OCI-M1 (cell line): ENCODE data around the gene WDR1.

Experiments used
- DNase-seq: peaks from one replicate; lab custom pipeline; 2025; lab: John Stamatoyannopoulos, UW

Gene WDR1

DNA sequence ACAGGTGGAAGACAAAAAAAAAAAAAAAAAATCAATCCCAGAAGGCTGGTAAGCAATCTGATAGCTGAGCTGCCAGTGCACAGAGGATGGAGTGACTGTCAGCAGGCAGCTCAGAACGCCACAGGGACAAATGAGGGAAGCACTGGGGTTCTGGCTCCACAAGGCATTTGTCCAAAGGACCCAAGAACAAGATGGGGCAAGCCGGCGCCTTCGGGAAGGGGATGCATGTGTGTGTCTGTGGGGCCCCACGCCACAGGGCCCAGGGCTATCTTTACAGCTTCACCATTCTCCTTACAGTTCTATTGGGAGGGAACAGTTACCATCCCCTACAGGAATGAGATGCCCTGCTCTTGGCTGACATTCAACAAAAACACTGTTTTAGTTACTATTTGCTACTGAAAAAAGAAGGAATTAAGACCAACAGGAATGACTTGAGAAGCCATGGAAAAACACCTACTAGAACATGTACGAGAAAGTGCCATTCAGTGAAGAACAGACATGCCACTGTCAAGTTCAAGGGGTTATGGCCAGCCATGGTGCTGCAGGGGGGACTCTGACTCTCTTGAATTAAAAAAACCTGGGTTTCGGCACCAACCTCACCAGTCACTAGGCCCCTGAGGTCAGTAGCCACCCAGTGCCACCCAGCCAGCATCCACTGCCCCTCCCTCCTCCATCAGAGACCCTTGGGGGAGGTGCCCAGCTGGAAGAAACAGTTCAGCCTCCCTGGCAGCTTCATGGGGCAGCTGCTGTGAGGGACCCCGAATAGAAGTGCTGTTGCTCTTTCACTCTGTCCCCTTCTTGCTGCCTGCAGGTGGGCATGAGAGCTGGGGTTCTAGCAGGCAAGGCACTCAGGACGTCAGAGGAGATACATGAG lies 18.5 kb downstream of the WDR1 start:
- no peak for DNase-seq

DNA sequence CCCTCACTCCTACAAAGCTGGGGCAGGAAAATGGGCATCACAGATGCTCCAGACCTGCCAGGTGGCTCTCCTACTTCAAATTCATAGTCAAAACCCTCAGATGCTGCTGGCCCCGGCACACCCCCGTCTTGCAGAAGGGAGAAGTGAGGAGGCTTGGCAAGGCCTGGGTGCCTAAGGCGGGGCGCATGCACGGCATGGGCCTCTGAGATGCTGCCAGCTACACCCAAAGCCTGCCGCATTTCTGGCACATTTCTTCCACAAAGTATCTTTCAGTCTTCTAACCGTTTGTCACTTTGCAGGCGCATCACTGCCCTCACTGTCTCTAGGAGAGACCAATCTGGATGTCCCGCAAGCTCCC lies 19.6 kb downstream of the WDR1 start:
- no peak for DNase-seq

- DNase-seq: peak; percentile 45
These were observed 20.2 kb downstream of the WDR1 start for GRCh38 chr4:10096201-10096977.

GRCh38 chr4:10095296-10095991 lies 21.2 kb downstream of the WDR1 start:
- no peak for DNase-seq

- DNase-seq: no peak
These were observed 21.8 kb downstream of the WDR1 start for GRCh38 chr4:10094841-10095240.

DNA sequence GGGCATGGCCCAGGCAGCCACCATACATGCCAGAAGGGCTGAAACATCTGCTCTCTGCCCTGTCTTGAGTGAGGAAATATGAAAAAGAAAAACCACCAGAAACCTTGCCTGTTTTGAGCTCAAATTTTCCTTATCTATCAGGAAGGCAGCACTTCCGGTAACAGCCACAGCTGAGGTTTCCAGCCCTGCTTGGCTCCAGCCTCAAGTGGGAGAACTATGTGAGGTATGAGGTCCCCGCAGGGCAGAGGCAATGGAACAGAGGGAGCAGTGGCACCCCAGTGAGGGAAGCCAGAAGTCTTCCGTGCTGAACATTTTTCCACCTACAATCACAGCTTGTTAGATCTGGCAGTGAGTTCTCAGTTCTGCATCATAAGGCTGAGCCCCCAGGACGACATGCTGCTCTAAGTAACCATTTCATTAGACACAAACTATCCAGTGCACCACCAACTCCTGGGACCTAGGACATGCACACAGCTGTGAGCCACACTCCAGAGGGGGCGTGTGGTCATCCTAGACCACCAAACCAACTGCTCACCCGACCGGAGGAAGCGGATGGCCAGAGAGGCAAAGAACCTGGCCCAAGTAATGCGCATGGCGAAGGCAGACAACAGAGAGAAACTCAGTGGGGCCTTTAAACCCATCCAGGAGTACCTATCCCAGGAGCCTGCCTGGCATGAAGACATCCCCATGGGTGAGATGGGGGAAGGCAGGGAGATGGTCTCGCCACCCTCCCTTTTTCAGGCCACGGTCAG lies 22.6 kb downstream of the WDR1 start:
- peak; percentile 9 for DNase-seq

- no peak for DNase-seq
These were observed 23.4 kb downstream of the WDR1 start for GRCh38 chr4:10093271-10093621.

DNA sequence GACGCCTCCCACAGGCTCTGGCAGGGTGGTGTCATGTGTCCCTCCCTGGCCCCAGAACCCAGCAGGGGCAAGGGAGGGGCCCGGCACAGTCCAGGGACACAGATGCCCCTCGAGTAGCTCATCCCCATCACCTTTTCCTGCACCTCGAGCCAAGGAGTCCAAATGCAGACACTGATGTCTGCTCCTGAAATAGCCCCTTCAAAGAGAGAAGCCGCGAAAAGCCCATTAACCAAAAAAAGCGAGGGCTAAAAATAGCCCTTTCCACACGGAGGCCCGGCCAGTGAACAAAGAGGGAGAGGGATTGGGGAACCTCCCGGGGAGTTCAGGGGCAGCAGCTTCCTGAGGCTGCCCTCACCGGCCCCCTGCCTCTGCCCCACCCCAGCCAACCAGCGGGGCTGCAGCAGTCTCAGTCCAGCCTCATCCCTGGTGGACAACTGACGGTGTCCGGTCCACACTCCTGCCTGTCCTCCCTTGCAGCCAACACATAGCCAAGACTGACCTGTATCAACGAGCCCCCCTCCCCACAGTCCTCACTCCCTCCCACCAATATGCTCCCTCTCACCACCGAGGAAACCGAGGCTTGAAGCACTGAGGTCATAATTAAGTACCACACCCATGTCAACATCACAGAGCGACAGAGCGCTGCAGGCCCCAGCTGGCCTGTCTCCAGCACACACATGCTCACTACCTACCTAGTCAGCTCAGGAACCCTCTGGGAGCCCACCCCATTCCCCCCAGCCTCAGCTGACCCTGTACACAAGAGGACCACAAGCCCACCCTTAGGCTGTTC lies 23.9 kb downstream of the WDR1 start:
- DNase-seq: no peak

GRCh38 chr4:10091531-10092181 lies 24.9 kb downstream of the WDR1 start:
- DNase-seq: no peak

DNA sequence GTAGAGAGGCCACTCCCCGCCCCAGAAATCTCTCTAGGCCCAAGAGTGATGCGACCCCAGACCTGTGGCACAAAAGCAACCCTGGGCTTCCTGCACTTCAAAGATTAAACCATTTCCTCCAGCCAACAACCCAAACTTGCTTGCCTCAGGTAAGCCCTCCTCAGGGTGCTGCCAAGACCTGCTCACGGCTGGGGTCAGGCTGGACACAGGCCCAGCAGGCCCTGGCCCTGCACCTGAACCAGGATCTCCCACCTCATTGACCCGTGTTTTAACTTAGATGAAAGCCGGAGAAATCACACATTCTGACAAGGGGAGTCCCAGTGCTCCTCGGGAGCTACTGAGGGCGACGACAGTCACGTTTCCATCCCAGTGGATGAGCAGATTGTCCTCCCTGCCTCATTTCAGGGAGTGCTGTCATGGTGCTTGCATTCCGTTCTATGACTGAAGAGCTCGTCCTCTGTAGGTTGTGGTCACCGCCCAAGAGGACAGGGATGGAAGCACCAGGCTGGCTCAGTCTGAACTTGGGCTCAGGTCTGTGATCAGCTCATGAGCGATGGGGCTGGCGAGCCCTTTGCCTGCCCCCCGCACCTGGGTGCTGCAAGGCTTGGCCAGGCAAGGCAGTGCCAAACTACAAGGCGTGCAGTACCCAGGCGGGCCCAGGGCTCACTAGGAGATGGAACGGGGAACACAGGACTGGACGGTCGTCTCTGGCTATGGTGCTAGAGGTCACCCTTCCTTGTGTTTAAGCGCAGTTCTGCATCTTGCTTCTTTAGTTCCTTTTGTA lies 25.9 kb downstream of the WDR1 start:
- DNase-seq: no peak

DNA sequence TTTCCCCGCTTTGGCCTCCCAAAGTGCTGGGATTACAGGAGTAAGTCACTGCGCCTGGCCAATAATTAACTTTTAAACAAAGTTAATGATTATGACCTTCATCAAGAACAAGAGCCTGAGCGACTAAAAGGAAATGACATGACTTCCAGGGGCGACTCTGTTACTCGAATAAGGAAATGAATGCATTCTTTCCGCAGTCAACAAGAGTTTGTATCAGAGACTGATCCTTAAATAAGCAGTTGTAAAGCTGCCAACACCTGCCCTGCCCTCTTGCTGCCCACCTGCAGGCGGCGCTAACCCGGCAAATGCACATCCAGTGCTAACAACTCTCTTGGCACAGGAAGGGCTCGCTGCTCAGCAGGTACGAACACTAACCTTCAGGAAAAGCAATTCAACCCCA lies 27.3 kb downstream of the WDR1 start:
- no peak for DNase-seq

DNA sequence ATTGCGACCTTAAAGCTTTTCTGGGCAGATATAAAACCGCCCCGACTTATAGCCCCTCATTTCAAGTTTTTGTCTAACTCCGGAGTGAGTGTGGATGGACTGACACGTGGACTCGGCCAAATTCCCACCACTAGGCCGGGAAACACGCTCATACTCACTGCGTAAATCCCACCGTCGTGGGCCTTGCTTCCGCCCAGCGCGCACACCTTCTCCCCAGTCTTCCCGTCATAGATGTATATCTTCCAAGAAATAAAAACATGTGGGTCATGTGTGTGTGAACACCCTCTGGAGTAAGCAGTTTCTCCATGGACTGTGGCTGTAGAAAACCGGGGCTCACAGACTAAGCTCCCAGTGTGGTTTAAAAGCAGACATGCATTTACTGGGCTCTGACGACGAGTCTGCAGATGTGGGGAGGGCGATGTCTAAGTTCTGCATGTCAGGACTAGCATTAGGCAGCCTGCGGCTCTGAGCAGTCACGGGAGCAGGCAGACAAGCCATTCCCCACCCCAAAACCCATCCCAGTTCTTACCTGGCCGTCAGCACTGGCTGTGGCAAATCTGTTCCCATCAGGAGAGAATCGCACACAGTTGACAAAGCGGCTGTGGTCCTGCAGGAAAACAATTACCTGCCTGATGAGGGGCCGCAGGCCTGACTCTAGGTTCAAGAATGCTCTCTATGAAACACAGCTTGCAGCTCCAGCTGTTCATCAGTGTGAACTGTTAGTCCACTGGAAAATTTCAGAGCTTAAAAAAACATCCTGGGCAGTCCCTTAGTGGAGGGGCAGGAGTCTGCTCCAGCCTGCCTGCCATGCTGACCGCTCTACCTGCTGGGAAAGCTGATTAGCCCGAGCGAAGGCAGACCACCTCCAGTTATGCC lies 28.2 kb downstream of the WDR1 start:
- DNase-seq: no peak

GRCh38 chr4:10087152-10087791 lies 29.3 kb downstream of the WDR1 start:
- no peak for DNase-seq

GRCh38 chr4:10086506-10087120 lies 30.0 kb downstream of the WDR1 start:
- no peak for DNase-seq

- no peak for DNase-seq
These were observed 30.6 kb downstream of the WDR1 start for GRCh38 chr4:10085828-10086505.

GRCh38 chr4:10085386-10085785 lies 31.2 kb downstream of the WDR1 start:
- DNase-seq: no peak

- DNase-seq: no peak
These were observed 31.8 kb downstream of the WDR1 start for GRCh38 chr4:10084651-10085358.
